OCI-LY3 (cell line): ENCODE data around the gene BRAT1.

ENCODE experiments used
- EZH2phosphoT487 ChIP-seq: fragments of 200-600 bp; shearing (Covaris generic); IDR thresholded peaks from 2 replicates; pipeline ENCODE4 v1.6.1; 2018; ENCODE audit warnings: antibody characterized with exemption, mixed run types, low read depth
- TF ChIP-seq, protein P1 (sequence below): fragments of 200-600, 300-600 bp; sonication (generic); IDR thresholded peaks from 2 replicates; pipeline ENCODE4 v1.5.1; 2014; ENCODE audit warnings: antibody characterized with exemption, low read length, low read depth

DNA sequence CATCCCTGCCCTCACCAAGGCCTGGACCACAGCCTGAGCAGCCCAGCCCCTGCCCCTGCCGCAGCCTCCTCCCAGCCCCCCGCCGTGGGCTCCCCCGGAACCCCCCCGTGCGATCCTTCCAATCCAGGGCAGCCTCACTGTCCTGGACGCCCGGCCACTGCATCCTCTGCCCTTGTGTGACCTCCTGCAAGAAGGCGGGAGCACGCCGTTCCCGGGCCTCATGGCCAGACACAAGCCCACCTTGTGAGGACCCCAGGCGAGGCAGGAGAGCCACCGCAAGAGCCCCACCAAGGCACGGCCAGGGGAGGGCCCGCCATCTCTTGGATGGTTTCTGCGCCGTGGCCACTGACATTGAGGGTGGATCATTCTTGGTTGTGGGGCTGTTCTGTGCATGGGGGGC is 43.6 kb downstream of the BRAT1 start:
- TF ChIP-seq, protein P1, sequence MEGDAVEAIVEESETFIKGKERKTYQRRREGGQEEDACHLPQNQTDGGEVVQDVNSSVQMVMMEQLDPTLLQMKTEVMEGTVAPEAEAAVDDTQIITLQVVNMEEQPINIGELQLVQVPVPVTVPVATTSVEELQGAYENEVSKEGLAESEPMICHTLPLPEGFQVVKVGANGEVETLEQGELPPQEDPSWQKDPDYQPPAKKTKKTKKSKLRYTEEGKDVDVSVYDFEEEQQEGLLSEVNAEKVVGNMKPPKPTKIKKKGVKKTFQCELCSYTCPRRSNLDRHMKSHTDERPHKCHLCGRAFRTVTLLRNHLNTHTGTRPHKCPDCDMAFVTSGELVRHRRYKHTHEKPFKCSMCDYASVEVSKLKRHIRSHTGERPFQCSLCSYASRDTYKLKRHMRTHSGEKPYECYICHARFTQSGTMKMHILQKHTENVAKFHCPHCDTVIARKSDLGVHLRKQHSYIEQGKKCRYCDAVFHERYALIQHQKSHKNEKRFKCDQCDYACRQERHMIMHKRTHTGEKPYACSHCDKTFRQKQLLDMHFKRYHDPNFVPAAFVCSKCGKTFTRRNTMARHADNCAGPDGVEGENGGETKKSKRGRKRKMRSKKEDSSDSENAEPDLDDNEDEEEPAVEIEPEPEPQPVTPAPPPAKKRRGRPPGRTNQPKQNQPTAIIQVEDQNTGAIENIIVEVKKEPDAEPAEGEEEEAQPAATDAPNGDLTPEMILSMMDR, result no peak
- TF ChIP-seq EZH2phosphoT487, result no peak
